Frontal cortex (tissue), 4 donors: ENCODE measurements around the gene SUCLG2. TPM values are rescaled to one million over a fixed set of nuclear protein-coding genes. Genes with fewer than 3 reads are reported as not detected.

Experiments
- DNase-seq, 2 donors: peaks; one replicate each; pipeline ENCODE4 v3.0.0; 2012; ENCODE audit warnings: low spot score in 2 of 2
- FAIRE-seq: peaks from 2 replicates; lab custom pipeline; 2012; peaks lifted over from hg19 to GRCh38; lab: Jason Lieb, UNC
- total RNA-seq: library from RNA; depleted of rRNA; stranded (reverse); fragments of >200 nt; gene quantifications from one replicate; pipeline ENCODE4 v1.2.3, GENCODE V29; 2014
- donor health status: control.
- donor health status: control.
- donor health status: control.

SUCLG2 gene
- 9.4 TPM for total RNA-seq

GRCh38 chr3:67654099-67654843, at the start of gene SUCLG2:
Gene SUCLG2, minus strand, starts transcription at chr3:67654612. Its CDS starts 26 bp downstream, at chr3:67654586.
- DNase-seq: peak; percentile 65 to 66
- FAIRE-seq: no peak

GRCh38 chr3:67700596-67700995, 46.2 kb upstream of the SUCLG2 start:
- DNase-seq: no peak
- FAIRE-seq: no peak

GRCh38 chr3:67699882-67700281, 45.5 kb upstream of the SUCLG2 start:
- DNase-seq (no peak), FAIRE-seq (no peak)

- FAIRE-seq (no peak), DNase-seq (no peak)
These were observed 38.2 kb upstream of the SUCLG2 start for GRCh38 chr3:67692621-67693020.

GRCh38 chr3:67691926-67692325, 37.5 kb upstream of the SUCLG2 start:
- FAIRE-seq: no peak
- DNase-seq: no peak

- FAIRE-seq: no peak
- no peak for DNase-seq
These were observed 36.8 kb upstream of the SUCLG2 start for GRCh38 chr3:67691207-67691606.

GRCh38 chr3:67689806-67690205, 35.4 kb upstream of the SUCLG2 start:
- FAIRE-seq (no peak), DNase-seq (no peak)

GRCh38 chr3:67688231-67688630, 33.8 kb upstream of the SUCLG2 start:
- no peak for FAIRE-seq
- no peak for DNase-seq

GRCh38 chr3:67686069-67686468, 31.7 kb upstream of the SUCLG2 start:
- no peak for FAIRE-seq
- no peak for DNase-seq

GRCh38 chr3:67685499-67685898, 31.1 kb upstream of the SUCLG2 start:
- no peak for DNase-seq
- FAIRE-seq: no peak

GRCh38 chr3:67684211-67684610, 29.8 kb upstream of the SUCLG2 start:
- no peak for FAIRE-seq
- DNase-seq: no peak

- FAIRE-seq: no peak
These were observed 29.1 kb upstream of the SUCLG2 start for GRCh38 chr3:67683522-67683921.

GRCh38 chr3:67678665-67679064, 24.3 kb upstream of the SUCLG2 start:
- no peak for DNase-seq
- FAIRE-seq: no peak

More at GRCh38 chr3:67683522-67683921, 29.1 kb upstream of the SUCLG2 start:
- no peak for DNase-seq

GRCh38 chr3:67674055-67674454, 19.6 kb upstream of the SUCLG2 start:
- FAIRE-seq (no peak), DNase-seq (no peak)

GRCh38 chr3:67662733-67663132, 8.3 kb upstream of the SUCLG2 start:
- no peak for DNase-seq
- FAIRE-seq: no peak

- DNase-seq (no peak), FAIRE-seq (no peak)
These were observed 6.7 kb upstream of the SUCLG2 start for GRCh38 chr3:67661089-67661488.

GRCh38 chr3:67657192-67657591, 2.8 kb upstream of the SUCLG2 start:
- no peak for DNase-seq
- FAIRE-seq: no peak

GRCh38 chr3:67656614-67657013, 2.2 kb upstream of the SUCLG2 start:
- DNase-seq (no peak), FAIRE-seq (no peak)

- FAIRE-seq (no peak), DNase-seq (no peak)
These were observed 1.1 kb upstream of the SUCLG2 start for GRCh38 chr3:67655364-67656121.

- no peak for DNase-seq
These were observed 399 bp upstream of the SUCLG2 start for GRCh38 chr3:67654844-67655177.

GRCh38 chr3:67653425-67654098, 850 bp downstream of the SUCLG2 start:
- DNase-seq (peak in 1 of 2 donors; percentile 19), FAIRE-seq (no peak)

More at GRCh38 chr3:67654844-67655177, 399 bp upstream of the SUCLG2 start:
- FAIRE-seq: no peak
